Eye (tissue), 1 donor: ENCODE data around the gene ALK.
"Not testable (repeated sequence)": the region's sequence is repeated elsewhere in the genome, so short reads cannot be mapped to it uniquely, and the experiment has no call there.

Experiments used
- DNase-seq: peaks from one replicate; pipeline ENCODE4 v3.0.0-alpha.2; 2015

The ALK gene

GRCh38 chr2:29261003-29261402 lies 660.4 kb downstream of the ALK start:
- no peak for DNase-seq

GRCh38 chr2:29260142-29260772 lies 661.1 kb downstream of the ALK start:
- DNase-seq: no peak

- DNase-seq: no peak
Measured at GRCh38 chr2:29259221-29259620, 662.2 kb downstream of the ALK start.

GRCh38 chr2:29255004-29255403 lies 666.4 kb downstream of the ALK start:
- no peak for DNase-seq

GRCh38 chr2:29253495-29254275 lies 667.7 kb downstream of the ALK start:
- DNase-seq: not testable (repeated sequence)

- no peak for DNase-seq
Measured at GRCh38 chr2:29253026-29253425, 668.4 kb downstream of the ALK start.

- DNase-seq: no peak
Measured at GRCh38 chr2:29251406-29251805, 670.0 kb downstream of the ALK start.

- DNase-seq: no peak
Measured at GRCh38 chr2:29250977-29251376, 670.4 kb downstream of the ALK start.

- DNase-seq: no peak
Measured at GRCh38 chr2:29249666-29250253, 671.6 kb downstream of the ALK start.

- DNase-seq: no peak
Measured at GRCh38 chr2:29247336-29247914, 674.0 kb downstream of the ALK start.

- no peak for DNase-seq
Measured at GRCh38 chr2:29246383-29247300, 674.7 kb downstream of the ALK start.

- DNase-seq: peak; percentile 51
Measured at GRCh38 chr2:29245742-29246382, 675.5 kb downstream of the ALK start.

GRCh38 chr2:29245035-29245741 lies 676.2 kb downstream of the ALK start:
- not testable (repeated sequence) for DNase-seq

GRCh38 chr2:29242621-29243375 lies 678.6 kb downstream of the ALK start:
- DNase-seq: no peak

GRCh38 chr2:29241955-29242565 lies 679.3 kb downstream of the ALK start:
- DNase-seq: no peak

GRCh38 chr2:29241341-29241740 lies 680.0 kb downstream of the ALK start:
- no peak for DNase-seq

- DNase-seq: no peak
Measured at GRCh38 chr2:29240601-29241000, 680.8 kb downstream of the ALK start.

- no peak for DNase-seq
Measured at GRCh38 chr2:29239209-29239960, 682.0 kb downstream of the ALK start.

GRCh38 chr2:29238497-29238896 lies 682.9 kb downstream of the ALK start:
- no peak for DNase-seq
